HG02870 (cell line): ENCODE measurements around the gene TMEM169.
"Not testable (repeated sequence)": the region's sequence is repeated elsewhere in the genome, so short reads cannot be mapped to it uniquely, and the experiment has no call there.

ENCODE experiments used
- ATAC-seq: cut with Tn5 transposase; IDR thresholded peaks from one replicate; pipeline ENCODE4 v1.9.1; 2021; ENCODE audit warnings: mild to moderate bottlenecking, moderate library complexity; ENCODE audit not compliant: unreplicated experiment

The TMEM169 gene

GRCh38 chr2:216126943-216127342 is 45.2 kb downstream of the TMEM169 start:
- ATAC-seq: no peak

DNA sequence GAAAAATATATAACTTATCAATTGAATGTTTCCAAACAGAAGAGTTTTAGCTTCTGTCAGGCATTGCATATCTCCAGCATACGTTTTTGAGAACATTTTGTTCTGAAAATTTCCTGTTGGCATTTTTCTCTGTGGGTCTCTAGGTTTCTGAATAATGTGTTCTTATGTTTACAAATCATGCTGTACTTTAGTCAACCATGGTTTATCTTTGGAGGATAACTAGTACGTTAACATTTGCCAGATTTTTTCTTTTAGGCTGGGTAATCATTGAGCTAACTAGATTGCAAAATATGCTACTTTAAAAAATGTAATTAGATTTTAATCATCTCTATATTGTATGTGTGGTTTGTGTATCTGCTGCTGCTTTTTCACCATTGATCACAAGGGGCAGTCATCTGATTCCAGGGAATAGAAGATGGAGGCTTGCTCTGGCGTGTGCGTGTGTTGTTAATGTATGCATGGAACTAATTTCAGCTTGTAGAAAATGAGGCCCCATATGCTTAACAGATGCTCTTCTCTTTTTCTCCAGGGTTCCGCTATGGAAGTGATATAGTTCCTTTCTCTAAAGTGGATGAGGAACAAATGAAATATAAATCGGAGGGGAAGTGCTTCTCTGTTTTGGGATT is 48.7 kb downstream of the TMEM169 start:
- no peak for ATAC-seq

DNA sequence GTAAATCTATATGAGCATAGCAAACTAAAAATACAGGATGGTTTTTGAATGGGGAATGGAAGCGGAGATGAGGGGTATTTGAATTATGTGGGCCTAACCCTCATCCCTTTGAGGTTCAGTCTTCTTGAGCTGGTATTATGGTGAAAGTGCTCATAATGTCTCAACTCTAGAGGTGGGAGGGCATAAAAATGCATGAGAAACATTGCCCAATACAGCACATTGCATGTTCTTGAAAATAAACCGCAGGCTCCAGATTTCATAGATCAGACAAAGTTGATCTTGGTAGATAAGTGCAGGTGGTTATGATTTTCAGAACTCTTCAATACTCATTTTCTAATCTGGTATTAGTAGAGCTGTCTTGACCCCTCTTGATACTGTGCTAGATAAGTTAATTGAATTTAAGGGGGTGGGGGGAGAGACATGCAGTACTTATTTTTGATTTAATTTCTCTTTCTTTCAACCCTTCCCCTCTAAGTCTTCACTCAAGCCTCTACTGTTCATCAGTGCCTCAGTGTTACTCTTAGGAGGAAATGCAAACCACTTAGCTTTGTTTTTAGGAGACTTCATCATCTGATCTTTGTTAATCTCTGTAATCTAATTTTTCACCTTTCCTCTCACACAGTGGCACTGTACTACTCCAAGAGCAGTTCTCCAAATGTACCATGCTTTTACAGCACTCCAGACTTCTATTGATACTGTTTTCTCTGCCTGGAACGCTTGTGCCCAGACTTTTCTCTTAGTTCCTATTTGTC is 49.6 kb downstream of the TMEM169 start:
- no peak for ATAC-seq

- no peak for ATAC-seq
Observed at GRCh38 chr2:216132585-216132984, 50.9 kb downstream of the TMEM169 start.

DNA sequence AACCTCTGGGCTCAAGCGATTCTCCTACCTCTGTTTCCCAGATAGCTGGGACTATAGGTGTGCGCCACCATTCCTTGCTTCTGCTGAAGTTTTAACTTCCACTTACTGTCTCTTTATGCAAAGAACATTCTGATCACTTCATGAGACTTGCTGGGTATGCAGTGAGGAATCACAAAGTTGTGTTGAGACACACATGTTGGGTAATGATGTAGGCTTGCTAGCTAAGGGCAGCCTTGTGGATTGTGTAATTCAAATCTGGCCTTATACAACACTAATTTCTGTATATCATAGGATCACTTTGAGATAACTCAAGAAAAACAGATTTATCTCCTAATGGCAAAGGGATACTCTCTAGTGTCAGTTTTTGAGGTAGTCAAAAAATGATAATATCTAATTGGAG is 51.7 kb downstream of the TMEM169 start:
- ATAC-seq: no peak

- no peak for ATAC-seq
Observed at GRCh38 chr2:216134958-216135541, 53.3 kb downstream of the TMEM169 start.

DNA sequence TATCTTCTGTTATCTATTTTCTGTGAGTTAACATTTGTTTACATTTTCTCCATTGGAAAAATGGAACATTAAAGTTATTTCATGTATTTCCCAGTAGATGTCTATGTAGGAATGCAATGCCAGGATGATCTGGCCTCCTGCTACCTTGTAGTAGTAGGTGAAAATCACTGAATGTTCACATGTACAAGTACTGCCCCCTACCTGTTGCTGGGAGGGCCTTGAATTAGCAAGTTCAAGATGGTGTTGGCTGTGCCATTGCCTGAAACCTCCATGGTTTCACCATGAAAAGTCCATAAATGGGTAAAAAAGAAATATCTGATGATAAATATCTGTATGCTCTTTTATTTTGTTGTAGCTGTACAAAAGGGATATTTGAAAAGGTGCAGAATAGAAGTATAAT is 58.2 kb downstream of the TMEM169 start:
- no peak for ATAC-seq

- not testable (repeated sequence) for ATAC-seq
Observed at GRCh38 chr2:216141516-216141915, 59.8 kb downstream of the TMEM169 start.

- ATAC-seq: peak; percentile 99
Observed at GRCh38 chr2:216142540-216142939, 60.8 kb downstream of the TMEM169 start.

DNA sequence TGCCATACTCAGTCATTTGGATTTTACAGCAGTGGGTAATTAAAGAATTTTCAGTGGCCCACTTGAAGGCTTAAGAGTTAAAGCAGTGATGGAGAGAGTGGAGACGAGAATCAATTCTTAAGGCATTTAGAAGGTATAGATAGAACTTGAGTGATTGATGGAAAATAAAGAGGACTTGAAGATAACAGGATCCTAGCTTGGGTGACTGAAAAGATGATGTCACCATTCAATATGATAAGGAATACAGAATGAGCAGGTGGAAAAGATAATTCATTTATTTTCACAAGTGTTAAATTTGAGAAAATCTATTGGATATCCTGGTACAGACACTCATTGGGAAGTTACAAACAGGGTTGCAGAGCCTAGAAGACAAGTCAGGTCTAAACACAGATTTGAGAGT is 62.7 kb downstream of the TMEM169 start:
- no peak for ATAC-seq

DNA sequence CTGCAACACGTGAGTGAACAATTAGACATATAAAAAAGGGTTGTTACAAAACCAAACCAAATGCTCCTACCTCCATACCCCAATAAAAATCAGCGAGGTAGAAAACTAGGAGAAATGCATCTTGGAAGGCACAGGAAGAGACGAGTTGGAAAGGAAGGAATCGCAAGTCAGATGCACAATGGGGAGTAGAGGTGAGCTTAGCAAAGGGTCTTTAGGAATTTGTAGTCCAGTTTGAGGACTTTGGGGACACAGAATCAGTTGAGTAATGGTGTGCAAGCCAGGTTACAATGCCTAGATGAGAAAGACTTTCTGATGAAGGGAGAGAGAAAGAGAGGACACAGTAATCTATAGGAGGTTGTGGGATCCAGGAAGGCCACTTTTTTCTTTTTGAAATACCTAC is 63.1 kb downstream of the TMEM169 start:
- no peak for ATAC-seq

- no peak for ATAC-seq
Observed at GRCh38 chr2:216146573-216146972, 64.9 kb downstream of the TMEM169 start.

- ATAC-seq: no peak
Observed at GRCh38 chr2:216147172-216148131, 65.7 kb downstream of the TMEM169 start.

GRCh38 chr2:216148983-216149382 is 67.3 kb downstream of the TMEM169 start:
- ATAC-seq: no peak

- ATAC-seq: no peak
Observed at GRCh38 chr2:216149741-216150140, 68.0 kb downstream of the TMEM169 start.

DNA sequence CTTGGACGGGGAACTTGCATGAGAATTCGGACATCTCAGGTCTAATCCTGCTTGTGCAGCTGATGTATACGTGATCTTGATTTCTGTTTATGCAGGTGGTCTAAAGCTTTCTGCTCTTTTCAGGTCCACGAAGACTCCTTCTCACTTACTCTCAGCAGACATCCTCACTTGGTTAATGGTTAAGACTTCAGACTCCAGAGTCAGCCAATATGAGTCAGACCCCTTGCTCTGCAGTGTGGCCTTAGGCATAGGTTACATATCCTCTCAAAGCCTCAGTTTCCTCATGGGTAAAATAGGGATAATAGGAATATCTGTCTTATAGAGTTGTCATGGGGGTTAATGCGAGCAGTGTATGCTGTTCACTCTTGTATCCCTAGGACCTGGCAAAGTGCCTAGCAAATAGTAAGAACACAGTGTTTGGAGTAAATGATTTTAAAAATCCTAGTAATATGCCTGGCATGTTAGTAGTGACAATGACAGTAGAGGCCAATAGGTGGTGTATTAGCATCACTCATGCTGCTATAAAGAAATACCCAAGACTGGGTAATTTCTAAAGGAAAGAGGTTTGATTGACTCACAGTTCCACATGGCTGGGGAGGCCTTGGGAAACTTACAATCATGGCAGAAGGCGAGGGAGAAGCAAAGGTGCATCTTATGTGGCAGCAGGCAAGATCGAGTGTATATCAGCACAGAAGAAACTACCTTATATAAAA is 69.8 kb downstream of the TMEM169 start:
- ATAC-seq: no peak
